Vagina (tissue), 2 donors: ENCODE results near the gene SORCS2. TPM values are rescaled to one million over a fixed set of nuclear protein-coding genes. Genes with fewer than 3 reads are reported as not detected.

Experiments
- DNase-seq, 2 donors: peaks; one replicate each; pipeline ENCODE4 v3.0.0-alpha.2; 2017; ENCODE audit errors: extremely low spot score in 2 of 2
- H3K27ac ChIP-seq: fragments of 200-600 bp; sonication (generic); one replicate; pipeline ENCODE4 v1.5.1; 2019
- H3K27me3 ChIP-seq: fragments of 200-600 bp; sonication (generic); one replicate; pipeline ENCODE4 v1.5.1; 2019
- H3K36me3 ChIP-seq, 2 donors: fragments of 200-600 bp; sonication (generic); one replicate each; pipeline ENCODE4 v1.5.1; 2017 to 2019
- H3K4me1 ChIP-seq: fragments of 200-600 bp; sonication (generic); one replicate; pipeline ENCODE4 v1.5.1; 2019
- H3K4me3 ChIP-seq, 2 donors: fragments of 200-600 bp; sonication (generic); 1 replicate in 1 of 2; 2 replicates in 1 of 2; pipeline ENCODE4 v1.5.1; 2016 to 2019
- H3K9me3 ChIP-seq: fragments of 200-600 bp; sonication (generic); one replicate; pipeline ENCODE4 v1.5.1; 2019
- CTCF ChIP-seq, 3 experiments: fragments of 450-650 bp in 2 of 3; fragments of 200-600 bp in 1 of 3; sonication (generic) in 1 of 3; IDR thresholded peaks; one replicate each; pipeline ENCODE4 v1.5.1; 2017 to 2019; ENCODE audit warnings: antibody characterized with exemption in 3 of 3, mild to moderate bottlenecking in 2 of 3, moderate library complexity in 2 of 3
- POLR2A ChIP-seq, 2 donors: fragments of 450-650 bp; IDR thresholded peaks; one replicate each; pipeline ENCODE4 v1.6.1; 2017; ENCODE audit warnings: antibody characterized with exemption in 2 of 2, mild to moderate bottlenecking in 2 of 2, moderate library complexity in 2 of 2
- POLR2AphosphoS5 ChIP-seq, 2 donors: sonication (generic); formaldehyde crosslinking; IDR thresholded peaks; one replicate each; pipeline ENCODE4 v1.9.0; 2017; ENCODE audit warnings: antibody characterized with exemption in 2 of 2, mild to moderate bottlenecking in 2 of 2, low read depth in 1 of 2; ENCODE audit not compliant: insufficient read depth in 1 of 2
- intact Hi-C: fragments of 100-400 bp; cut with DNase I; formaldehyde crosslinking; loops from one replicate; pipeline ENCODE4 v1.15.1; 2023
- total RNA-seq: library from RNA; depleted of rRNA; stranded (reverse); fragments of >200 nt; gene quantifications from one replicate; pipeline ENCODE4 v1.2.3, GENCODE V29; 2016

SORCS2 gene
- total RNA-seq, 1 donor from 2014 or later, result 5.4 TPM

- no peaks in the 10 kb centered on the region for H3K4me1 ChIP-seq
- DNase-seq, result no peak
- no peak overlapping the region for H3K4me3 ChIP-seq
- H3K27ac ChIP-seq, result no peak overlapping the region
- H3K36me3 ChIP-seq, result no peaks in the 10 kb centered on the region
- TF ChIP-seq CTCF (IDR thresholded peaks at IDR 0.05), result no peak
- TF ChIP-seq POLR2AphosphoS5 (IDR thresholded peaks at IDR 0.05; ENCODE audit: insufficient read depth in 1 of 2, low read depth in 1 of 2), result no peak
- TF ChIP-seq POLR2A (IDR thresholded peaks at IDR 0.05), result no peak
- no peaks in the 10 kb centered on the region for H3K9me3 ChIP-seq
- H3K27me3 ChIP-seq, result no peaks in the 10 kb centered on the region
- intact Hi-C loops, result no loop called here
These were observed 446.2 kb downstream of the SORCS2 start for GRCh38 chr4:7638489-7638888.

- Histone ChIP-seq H3K4me1 (no peaks in the 10 kb centered on the region), H3K4me3 (no peak overlapping the region), H3K27ac (no peak overlapping the region), H3K9me3 (no peaks in the 10 kb centered on the region), H3K36me3 (no peaks in the 10 kb centered on the region), H3K27me3 (no peaks in the 10 kb centered on the region)
- intact Hi-C loops, result no loop called here
- TF ChIP-seq POLR2AphosphoS5 (IDR thresholded peaks at IDR 0.05; ENCODE audit: insufficient read depth in 1 of 2, low read depth in 1 of 2) (no peak), CTCF (IDR thresholded peaks at IDR 0.05) (no peak), POLR2A (IDR thresholded peaks at IDR 0.05) (no peak)
- DNase-seq, result no peak
These were observed 446.8 kb downstream of the SORCS2 start for GRCh38 chr4:7638984-7639789.

GRCh38 chr4:7640136-7640535 lies 447.8 kb downstream of the SORCS2 start:
- no peak for TF ChIP-seq POLR2AphosphoS5 (IDR thresholded peaks at IDR 0.05; ENCODE audit: insufficient read depth in 1 of 2, low read depth in 1 of 2)
- no peak for TF ChIP-seq POLR2A (IDR thresholded peaks at IDR 0.05)
- TF ChIP-seq CTCF (IDR thresholded peaks at IDR 0.05), result no peak
- Histone ChIP-seq H3K4me3 (no peak overlapping the region), H3K36me3 (no peaks in the 10 kb centered on the region), H3K9me3 (no peaks in the 10 kb centered on the region), H3K27ac (no peak overlapping the region), H3K4me1 (no peaks in the 10 kb centered on the region), H3K27me3 (no peaks in the 10 kb centered on the region)
- intact Hi-C loops, result no loop called here
- no peak for DNase-seq

GRCh38 chr4:7641712-7642111 lies 449.4 kb downstream of the SORCS2 start:
- Histone ChIP-seq H3K27me3 (no peaks in the 10 kb centered on the region), H3K4me1 (no peaks in the 10 kb centered on the region), H3K4me3 (no peak overlapping the region), H3K36me3 (no peaks in the 10 kb centered on the region), H3K9me3 (no peaks in the 10 kb centered on the region), H3K27ac (no peak overlapping the region)
- no peak for DNase-seq
- intact Hi-C loops, result no loop called here
- no peak for TF ChIP-seq POLR2AphosphoS5 (IDR thresholded peaks at IDR 0.05; ENCODE audit: insufficient read depth in 1 of 2, low read depth in 1 of 2)

- intact Hi-C loops, result no loop called here
- no peak overlapping the region for H3K4me3 ChIP-seq
- H3K27me3 ChIP-seq, result no peaks in the 10 kb centered on the region
- H3K36me3 ChIP-seq, result no peaks in the 10 kb centered on the region
- TF ChIP-seq POLR2AphosphoS5 (IDR thresholded peaks at IDR 0.05; ENCODE audit: insufficient read depth in 1 of 2, low read depth in 1 of 2) (no peak), POLR2A (IDR thresholded peaks at IDR 0.05) (no peak), CTCF (IDR thresholded peaks at IDR 0.05) (no peak)
- no peak for DNase-seq
- no peak overlapping the region for H3K27ac ChIP-seq
- no peaks in the 10 kb centered on the region for H3K9me3 ChIP-seq
- H3K4me1 ChIP-seq, result no peaks in the 10 kb centered on the region
These were observed 450.6 kb downstream of the SORCS2 start for GRCh38 chr4:7642741-7643458.
